Trophoblast cell (in vitro differentiated cells and primary cell): Measurements from ENCODE around the gene EPPIN.

Experiments used
- DNase-seq, 2 donors: peaks; one replicate each; pipeline ENCODE4 v3.0.0-alpha.2; 2016
- H2AFZ ChIP-seq: 2 replicates; pipeline ENCODE4 v1.6.1; 2013; ENCODE audit warnings: low read length, moderate library complexity, mild to moderate bottlenecking; ENCODE audit not compliant: insufficient read depth, poor library complexity
- H2AK5ac ChIP-seq: 2 replicates; pipeline ENCODE4 v1.6.1; 2013; ENCODE audit warnings: mild to moderate bottlenecking, low read length
- H2BK120ac ChIP-seq: 2 replicates; pipeline ENCODE4 v1.6.1; 2013; ENCODE audit warnings: low read length, mild to moderate bottlenecking, moderate library complexity; ENCODE audit not compliant: insufficient read depth, poor library complexity
- H2BK12ac ChIP-seq: 2 replicates; pipeline ENCODE4 v1.6.1; 2013; ENCODE audit warnings: mild to moderate bottlenecking, low read length, moderate library complexity
- H2BK5ac ChIP-seq: 2 replicates; pipeline ENCODE4 v1.6.1; 2013; ENCODE audit warnings: low read length, low read depth, moderate library complexity, mild to moderate bottlenecking; ENCODE audit not compliant: poor library complexity
- H3K14ac ChIP-seq: 2 replicates; pipeline ENCODE4 v1.6.1; 2013; ENCODE audit warnings: mild to moderate bottlenecking, low read length
- H3K18ac ChIP-seq: 2 replicates; pipeline ENCODE4 v1.6.1; 2013; ENCODE audit warnings: mild to moderate bottlenecking, low read length
- H3K23ac ChIP-seq: 2 replicates; pipeline ENCODE4 v1.6.1; 2013; ENCODE audit warnings: low read length
- H3K27ac ChIP-seq: 2 replicates; pipeline ENCODE4 v1.5.1; 2013; ENCODE audit warnings: low read depth, mild to moderate bottlenecking, inconsistent platforms, low read length, moderate library complexity
- H3K27me3 ChIP-seq: 2 replicates; pipeline ENCODE4 v1.6.1; 2013; ENCODE audit warnings: inconsistent platforms, mild to moderate bottlenecking, low read length, moderate library complexity; ENCODE audit not compliant: insufficient read depth
- H3K36me3 ChIP-seq, 2 experiments: 1 replicate in 1 of 2; 2 replicates in 1 of 2; pipeline ENCODE4 v1.6.1; 2013; ENCODE audit warnings: low read length in 2 of 2, mild to moderate bottlenecking in 2 of 2, moderate library complexity in 1 of 2; ENCODE audit not compliant: insufficient read depth in 2 of 2, control insufficient read depth in 1 of 2
- H3K4ac ChIP-seq: 2 replicates; pipeline ENCODE4 v1.6.1; 2013; ENCODE audit warnings: low read depth, mild to moderate bottlenecking, low read length, moderate library complexity
- H3K4me1 ChIP-seq, 2 experiments: 1 replicate in 1 of 2; 2 replicates in 1 of 2; pipeline ENCODE4 v1.6.1; 2013; ENCODE audit warnings: low read length in 2 of 2, mild to moderate bottlenecking in 2 of 2, moderate library complexity in 1 of 2; ENCODE audit not compliant: insufficient read depth in 2 of 2, control insufficient read depth in 1 of 2
- H3K4me2 ChIP-seq: 2 replicates; pipeline ENCODE4 v1.6.1; 2013; ENCODE audit warnings: inconsistent platforms, mild to moderate bottlenecking, low read length, moderate library complexity
- H3K4me3 ChIP-seq: 2 replicates; pipeline ENCODE4 v1.5.1; 2013; ENCODE audit warnings: mild to moderate bottlenecking, low read depth, low read length, inconsistent platforms
- H3K79me1 ChIP-seq: one replicate; pipeline ENCODE4 v1.6.1; 2013; ENCODE audit warnings: low read length
- H3K79me2 ChIP-seq: 2 replicates; pipeline ENCODE4 v1.6.1; 2013; ENCODE audit warnings: low read length, mild to moderate bottlenecking; ENCODE audit not compliant: control insufficient read depth, insufficient read depth, poor library complexity
- H3K9ac ChIP-seq: 2 replicates; pipeline ENCODE4 v1.6.1; 2013; ENCODE audit warnings: mild to moderate bottlenecking, low read length
- H3K9me3 ChIP-seq: 2 replicates; pipeline ENCODE4 v1.6.1; 2013; ENCODE audit warnings: low read depth, mild to moderate bottlenecking, control low read depth, inconsistent platforms, low read length; ENCODE audit not compliant: insufficient read depth
- H4K12ac ChIP-seq: 2 replicates; pipeline ENCODE4 v1.6.1; 2013; ENCODE audit warnings: low read depth, mild to moderate bottlenecking, low read length, moderate library complexity
- H4K8ac ChIP-seq: 2 replicates; pipeline ENCODE4 v1.6.1; 2013; ENCODE audit warnings: low read depth, mild to moderate bottlenecking, low read length, moderate library complexity
- H4K91ac ChIP-seq: one replicate; pipeline ENCODE4 v1.6.1; 2013; ENCODE audit warnings: low read depth, mild to moderate bottlenecking, low read length, moderate library complexity
- WGBS: extraction: QIAGEN DNeasy Blood & Tissue Kit; methylation state at CpG from one replicate; pipeline ENCODE4 v1.1.7; 2013; ENCODE audit warnings: missing lambda C conversion rate; ENCODE audit not compliant: insufficient read length, insufficient coverage; ENCODE audit errors: extremely low coverage; 5-methylcytosine and 5-hydroxymethylcytosine counted together

EPPIN gene

DNA sequence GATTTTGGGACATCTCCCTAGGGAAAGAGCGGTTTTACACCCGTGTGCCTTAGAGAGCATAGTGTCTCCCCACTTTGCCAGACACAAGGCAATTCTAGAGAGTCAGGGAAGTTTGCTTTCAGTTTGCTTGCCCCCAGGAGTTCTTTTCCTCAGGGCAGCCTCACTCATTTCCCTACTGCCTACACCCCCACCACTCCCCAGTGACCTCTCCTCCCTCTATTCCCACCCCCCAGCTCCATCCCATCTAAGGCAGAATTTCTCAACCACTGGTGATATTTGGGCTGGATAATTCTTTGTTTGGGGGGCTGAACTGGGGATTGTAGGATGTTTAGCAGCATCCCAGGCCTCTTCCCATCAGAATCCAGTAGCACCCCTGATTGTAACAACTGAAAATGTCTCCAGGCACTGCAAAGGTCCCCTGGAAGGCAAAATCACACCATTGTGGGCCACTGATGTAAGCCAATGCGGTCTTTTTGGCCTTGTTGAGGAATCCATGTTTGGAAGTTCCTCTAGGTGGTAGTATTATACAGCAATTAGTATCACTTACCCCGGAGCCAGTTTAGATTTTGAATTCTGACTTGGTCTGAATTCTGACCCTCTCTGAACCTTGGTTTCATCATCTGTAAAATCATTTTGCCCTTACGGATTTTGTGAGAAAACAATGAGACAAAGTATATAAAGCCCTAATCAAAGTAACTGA, 1.3 kb downstream of the EPPIN start:
- H2BK12ac ChIP-seq = no peak overlapping the region
- H4K8ac ChIP-seq = no peak overlapping the region
- H3K36me3 ChIP-seq = no peaks in the 10 kb centered on the region
- H3K4ac ChIP-seq = no peak overlapping the region
- H3K4me1 ChIP-seq = no peaks in the 10 kb centered on the region
- no peak overlapping the region for H3K9ac ChIP-seq
- H2BK5ac ChIP-seq = no peak overlapping the region
- H3K27ac ChIP-seq = no peak overlapping the region
- no peak overlapping the region for H3K18ac ChIP-seq
- no peak overlapping the region for H2AK5ac ChIP-seq
- no peak overlapping the region for H2AFZ ChIP-seq
- no CpG with 5 or more reads among the region's 5 CpGs for WGBS
- H3K27me3 ChIP-seq = no peaks in the 10 kb centered on the region
- DNase-seq = peak in 1 of 2 donors; percentile 41
- no peak overlapping the region for H3K23ac ChIP-seq
- H3K79me1 ChIP-seq = no peaks in the 10 kb centered on the region
- H3K4me3 ChIP-seq = no peak overlapping the region
- H4K91ac ChIP-seq = no peak overlapping the region
- no peak overlapping the region for H3K4me2 ChIP-seq
- no peaks in the 10 kb centered on the region for H3K79me2 ChIP-seq
- no peaks in the 10 kb centered on the region for H3K9me3 ChIP-seq
- no peak overlapping the region for H2BK120ac ChIP-seq
- H3K14ac ChIP-seq = no peak overlapping the region
- H4K12ac ChIP-seq = no peak overlapping the region

- Histone ChIP-seq H3K27ac (no peak overlapping the region), H3K79me1 (no peaks in the 10 kb centered on the region), H3K27me3 (no peaks in the 10 kb centered on the region), H2AFZ (no peak overlapping the region), H3K4me1 (no peaks in the 10 kb centered on the region), H2BK5ac (no peak overlapping the region), H3K36me3 (no peaks in the 10 kb centered on the region), H4K12ac (no peak overlapping the region), H3K9me3 (no peaks in the 10 kb centered on the region), H3K4ac (no peak overlapping the region), H3K9ac (no peak overlapping the region), H3K18ac (no peak overlapping the region), H2BK12ac (no peak overlapping the region), H3K23ac (no peak overlapping the region), H2AK5ac (no peak overlapping the region), H3K4me3 (no peak overlapping the region), H4K91ac (no peak overlapping the region), H3K14ac (no peak overlapping the region), H3K79me2 (no peaks in the 10 kb centered on the region), H4K8ac (no peak overlapping the region), H3K4me2 (no peak overlapping the region), H2BK120ac (no peak overlapping the region)
- WGBS = no CpG with 5 or more reads among the region's 3 CpGs
- DNase-seq = no peak
These were observed 1.9 kb downstream of the EPPIN start for GRCh38 chr20:45545351-45545750.

GRCh38 chr20:45539382-45539781, 7.8 kb downstream of the EPPIN start, which contains the start of gene WFDC6:
WFDC6 (minus strand) TSS chr20:45539482; CDS start chr20:45539407, 75 bp downstream.
- Histone ChIP-seq H3K4me1 (peaks cover 0 to 4% of the 10 kb centered on the region in 2 experiments), H3K36me3 (no peaks in the 10 kb centered on the region), H3K4ac (no peak within 1 kb of the TSS), H3K18ac (no peak within 1 kb of the TSS), H4K12ac (no peak within 1 kb of the TSS), H3K4me3 (no peak within 1 kb of the TSS), H3K27me3 (no peaks in the 10 kb centered on the region), H2BK12ac (no peak within 1 kb of the TSS), H2BK5ac (no peak within 1 kb of the TSS), H4K91ac (no peak within 1 kb of the TSS), H3K27ac (no peak within 1 kb of the TSS), H3K79me1 (no peaks in the 10 kb centered on the region), H3K9me3 (no peaks in the 10 kb centered on the region), H2BK120ac (no peak within 1 kb of the TSS), H3K14ac (no peak within 1 kb of the TSS), H3K4me2 (no peak within 1 kb of the TSS), H4K8ac (no peak within 1 kb of the TSS), H3K79me2 (no peaks in the 10 kb centered on the region), H3K9ac (no peak within 1 kb of the TSS), H3K23ac (no peak within 1 kb of the TSS), H2AFZ (no peak within 1 kb of the TSS), H2AK5ac (no peak within 1 kb of the TSS)
- no peak for DNase-seq
- no CpG with 5 or more reads among the region's 2 CpGs for WGBS

- Histone ChIP-seq H3K9me3 (no peaks in the 10 kb centered on the region), H2AFZ (no peak overlapping the region), H3K27ac (no peak overlapping the region), H2BK5ac (no peak overlapping the region), H3K79me1 (no peaks in the 10 kb centered on the region), H4K8ac (no peak overlapping the region), H4K91ac (no peak overlapping the region), H3K27me3 (no peaks in the 10 kb centered on the region), H3K4me2 (no peak overlapping the region), H2BK120ac (no peak overlapping the region), H3K4ac (no peak overlapping the region), H3K9ac (no peak overlapping the region), H2AK5ac (no peak overlapping the region), H4K12ac (no peak overlapping the region), H3K79me2 (no peaks in the 10 kb centered on the region), H3K4me3 (no peak overlapping the region), H3K4me1 (peaks cover 0 to 4% of the 10 kb centered on the region in 2 experiments), H3K18ac (no peak overlapping the region), H3K23ac (no peak overlapping the region), H2BK12ac (no peak overlapping the region), H3K36me3 (no peaks in the 10 kb centered on the region), H3K14ac (no peak overlapping the region)
- WGBS = no CpG with 5 or more reads among the region's 7 CpGs
- DNase-seq = peak; percentile 78 to 84
These were observed 8.9 kb downstream of the EPPIN start for GRCh38 chr20:45538209-45538799.
